NT2/D1 (cell line): ENCODE measurements around the gene OBSCN.
"Not testable (repeated sequence)": the region's sequence is repeated elsewhere in the genome, so short reads cannot be mapped to it uniquely, and the experiment has no call there.

ENCODE experiments used
- DNase-seq: peaks from one replicate; pipeline ENCODE4 v3.0.0-alpha.2; 2011; ENCODE audit warnings: low read depth, low spot score
- H3K27me3 ChIP-seq: 2 replicates; pipeline ENCODE4 v1.6.0; 2011; ENCODE audit warnings: mild to moderate bottlenecking; ENCODE audit not compliant: insufficient read length, insufficient read depth
- H3K36me3 ChIP-seq: 2 replicates; pipeline ENCODE4 v1.6.1; 2011; ENCODE audit warnings: mild to moderate bottlenecking, low read length, mixed read lengths; ENCODE audit not compliant: insufficient read depth, insufficient read length
- H3K4me1 ChIP-seq: 2 replicates; pipeline ENCODE4 v1.5.1; 2011; ENCODE audit not compliant: insufficient read depth, insufficient read length
- H3K4me3 ChIP-seq: 2 replicates; pipeline ENCODE4 v1.5.1; 2011; ENCODE audit warnings: low read depth; ENCODE audit not compliant: insufficient read length
- H3K9ac ChIP-seq: 2 replicates; pipeline ENCODE4 v1.6.0; 2011; ENCODE audit warnings: low read depth; ENCODE audit not compliant: insufficient read length
- H3K9me3 ChIP-seq: 2 replicates; pipeline ENCODE4 v1.5.1; 2011; ENCODE audit warnings: mild to moderate bottlenecking, low read length; ENCODE audit not compliant: insufficient read depth
- SUZ12 ChIP-seq: IDR thresholded peaks from 2 replicates; pipeline ENCODE4 v1.6.1; 2011; ENCODE audit not compliant: insufficient read length, insufficient read depth; ENCODE audit errors: extremely low read depth
- YY1 ChIP-seq: IDR thresholded peaks from 2 replicates; pipeline ENCODE4 v1.6.1; 2011; ENCODE audit not compliant: insufficient read length, insufficient read depth
- ZNF274 ChIP-seq: IDR thresholded peaks from 2 replicates; pipeline ENCODE4 v1.6.1; 2011; ENCODE audit warnings: mild to moderate bottlenecking, low read depth, low read length

The OBSCN gene

GRCh38 chr1:228262475-228262874, 54.6 kb downstream of the OBSCN start:
- DNase-seq: no peak
- H3K4me1 ChIP-seq: peaks cover 2% of the 10 kb centered on the region
- TF ChIP-seq ZNF274 (no peak), SUZ12 (no peak), YY1 (no peak)
- peaks cover 21% of the 10 kb centered on the region for H3K9me3 ChIP-seq
- H3K36me3 ChIP-seq: peaks cover 21% of the 10 kb centered on the region
- no peak overlapping the region for H3K4me3 ChIP-seq
- H3K9ac ChIP-seq: no peak overlapping the region
- H3K27me3 ChIP-seq: no peaks in the 10 kb centered on the region

- Histone ChIP-seq H3K36me3 (peaks cover 19% of the 10 kb centered on the region), H3K9ac (no peak overlapping the region), H3K27me3 (no peaks in the 10 kb centered on the region), H3K4me3 (no peak overlapping the region), H3K9me3 (peaks cover 21% of the 10 kb centered on the region), H3K4me1 (peaks cover 5% of the 10 kb centered on the region)
- TF ChIP-seq SUZ12 (no peak), ZNF274 (no peak), YY1 (no peak)
- no peak for DNase-seq
Measured at GRCh38 chr1:228263636-228264035, 55.8 kb downstream of the OBSCN start.

- no peak for DNase-seq
- Histone ChIP-seq H3K9me3 (peaks cover 21% of the 10 kb centered on the region), H3K36me3 (peaks cover 15% of the 10 kb centered on the region), H3K27me3 (no peaks in the 10 kb centered on the region), H3K4me1 (peaks cover 7% of the 10 kb centered on the region), H3K9ac (no peak overlapping the region), H3K4me3 (no peak overlapping the region)
- TF ChIP-seq SUZ12 (no peak), YY1 (no peak), ZNF274 (no peak)
Measured at GRCh38 chr1:228264090-228264829, 56.4 kb downstream of the OBSCN start.

GRCh38 chr1:228265167-228265566, 57.3 kb downstream of the OBSCN start:
- peaks cover 21% of the 10 kb centered on the region for H3K9me3 ChIP-seq
- H3K27me3 ChIP-seq: no peaks in the 10 kb centered on the region
- H3K4me1 ChIP-seq: peaks cover 7% of the 10 kb centered on the region
- no peak overlapping the region for H3K9ac ChIP-seq
- no peak overlapping the region for H3K4me3 ChIP-seq
- peaks cover 6% of the 10 kb centered on the region for H3K36me3 ChIP-seq
- no peak for DNase-seq
- TF ChIP-seq SUZ12: no peak
- no peak for TF ChIP-seq ZNF274
- TF ChIP-seq YY1: no peak

- Histone ChIP-seq H3K9ac (no peak overlapping the region), H3K36me3 (peaks cover 17% of the 10 kb centered on the region), H3K9me3 (no peaks in the 10 kb centered on the region), H3K4me1 (peaks cover 7% of the 10 kb centered on the region), H3K4me3 (no peak overlapping the region), H3K27me3 (no peaks in the 10 kb centered on the region)
- DNase-seq: no peak
- TF ChIP-seq YY1: no peak
- no peak for TF ChIP-seq SUZ12
- TF ChIP-seq ZNF274: no peak
Measured at GRCh38 chr1:228267962-228268880, 60.4 kb downstream of the OBSCN start.

- Histone ChIP-seq H3K36me3 (peaks cover 23% of the 10 kb centered on the region), H3K27me3 (no peaks in the 10 kb centered on the region), H3K4me3 (no peak overlapping the region), H3K9ac (no peak overlapping the region), H3K4me1 (peaks cover 7% of the 10 kb centered on the region), H3K9me3 (no peaks in the 10 kb centered on the region)
- no peak for DNase-seq
- TF ChIP-seq ZNF274 (no peak), SUZ12 (no peak), YY1 (no peak)
Measured at GRCh38 chr1:228268881-228269265, 61.0 kb downstream of the OBSCN start.

- peaks cover 29% of the 10 kb centered on the region for H3K36me3 ChIP-seq
- H3K4me1 ChIP-seq, H3K27me3 ChIP-seq, DNase-seq, H3K4me3 ChIP-seq, H3K9ac ChIP-seq, H3K9me3 ChIP-seq: not testable (repeated sequence)
Measured at GRCh38 chr1:228269431-228269830, 61.6 kb downstream of the OBSCN start.
